GM23338 (cell line): Measurements from ENCODE around the gene IL18R1.

Experiments
- EZH2 ChIP-seq: fragments of 200-600 bp; sonication (generic); IDR thresholded peaks from one replicate; pipeline ENCODE4 v1.8.0; 2017; ENCODE audit warnings: antibody characterized with exemption, mild to moderate bottlenecking, low read depth; ENCODE audit not compliant: unreplicated experiment
- JUNB ChIP-seq: IDR thresholded peaks from one replicate; pipeline ENCODE4 v1.6.1; 2016; ENCODE audit warnings: antibody characterized with exemption; ENCODE audit not compliant: unreplicated experiment
- POLR2AphosphoS5 ChIP-seq: IDR thresholded peaks from 2 replicates; pipeline ENCODE4 v1.6.1; 2016; ENCODE audit warnings: antibody characterized with exemption, low read depth
- TF ChIP-seq, protein P1 (sequence below), 2 experiments: fragments of 200-600 bp in 1 of 2; sonication (generic) in 1 of 2; conservative IDR thresholded peaks; 2 replicates each; pipeline versions ENCODE4 v1.5.1 to v1.6.1; 2016 to 2017; ENCODE audit warnings: antibody characterized with exemption in 2 of 2, low read depth in 2 of 2, mild to moderate bottlenecking in 2 of 2, moderate library complexity in 1 of 2

DNA sequence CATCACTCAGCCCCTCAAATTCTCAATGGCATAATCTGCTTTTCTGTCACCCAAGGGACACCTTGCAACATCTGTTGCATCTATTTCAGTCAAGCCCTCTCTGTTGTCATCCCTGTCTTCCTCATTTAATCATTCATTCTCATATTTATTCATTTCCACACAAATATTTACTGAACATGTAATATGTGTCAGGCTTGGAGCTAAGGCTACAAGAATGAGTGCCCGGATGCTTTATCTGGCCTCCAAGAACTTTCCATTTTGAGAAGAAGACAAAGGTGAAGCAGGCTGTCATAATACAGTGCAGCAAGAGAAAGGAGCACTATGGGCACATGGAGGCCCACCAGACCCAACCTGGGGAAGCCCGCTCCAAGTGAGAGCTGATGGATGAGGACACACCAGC, 83.0 kb downstream of the IL18R1 start:
- TF ChIP-seq JUNB: no peak
- no peak for TF ChIP-seq POLR2AphosphoS5
- TF ChIP-seq, protein P1, sequence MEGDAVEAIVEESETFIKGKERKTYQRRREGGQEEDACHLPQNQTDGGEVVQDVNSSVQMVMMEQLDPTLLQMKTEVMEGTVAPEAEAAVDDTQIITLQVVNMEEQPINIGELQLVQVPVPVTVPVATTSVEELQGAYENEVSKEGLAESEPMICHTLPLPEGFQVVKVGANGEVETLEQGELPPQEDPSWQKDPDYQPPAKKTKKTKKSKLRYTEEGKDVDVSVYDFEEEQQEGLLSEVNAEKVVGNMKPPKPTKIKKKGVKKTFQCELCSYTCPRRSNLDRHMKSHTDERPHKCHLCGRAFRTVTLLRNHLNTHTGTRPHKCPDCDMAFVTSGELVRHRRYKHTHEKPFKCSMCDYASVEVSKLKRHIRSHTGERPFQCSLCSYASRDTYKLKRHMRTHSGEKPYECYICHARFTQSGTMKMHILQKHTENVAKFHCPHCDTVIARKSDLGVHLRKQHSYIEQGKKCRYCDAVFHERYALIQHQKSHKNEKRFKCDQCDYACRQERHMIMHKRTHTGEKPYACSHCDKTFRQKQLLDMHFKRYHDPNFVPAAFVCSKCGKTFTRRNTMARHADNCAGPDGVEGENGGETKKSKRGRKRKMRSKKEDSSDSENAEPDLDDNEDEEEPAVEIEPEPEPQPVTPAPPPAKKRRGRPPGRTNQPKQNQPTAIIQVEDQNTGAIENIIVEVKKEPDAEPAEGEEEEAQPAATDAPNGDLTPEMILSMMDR (conservative IDR thresholded peaks at IDR 0.05; ENCODE audit: low read depth in 2 of 2): no peak
- TF ChIP-seq EZH2: no peak
